H1 (cell line): ENCODE results near the gene TAGLN3. TPM values are rescaled to one million over a fixed set of nuclear protein-coding genes. Genes with fewer than 3 reads are reported as not detected.

Experiments
- HDAC2 ChIP-seq, 2 experiments: fragments of 300-600 bp in 1 of 2; sonication (generic) in 1 of 2; IDR thresholded peaks; 2 replicates each; pipeline ENCODE4 v1.6.1; 2011 to 2012; ENCODE audit warnings: low read depth in 2 of 2, low read length in 2 of 2, mild to moderate bottlenecking in 2 of 2, moderate library complexity in 2 of 2, borderline replicate concordance in 1 of 2, inconsistent platforms in 1 of 2
- POLR2AphosphoS5 ChIP-seq: IDR thresholded peaks from 2 replicates; pipeline ENCODE4 v1.6.1; 2011; ENCODE audit warnings: low read depth, low read length
- SP4 ChIP-seq: IDR thresholded peaks from 2 replicates; pipeline ENCODE4 v1.6.1; 2012; ENCODE audit warnings: low read length, inconsistent platforms
- TCF12 ChIP-seq: IDR thresholded peaks from 2 replicates; pipeline ENCODE4 v1.6.1; 2011; ENCODE audit warnings: low read depth, mild to moderate bottlenecking, low read length
- polyA plus RNA-seq, 7 experiments: library from polyadenylated mRNA; depleted of rRNA in 3 of 7; stranded (reverse) in 5 of 7; unstranded in 2 of 7; fragments of >200 nt in 5 of 7; fragments of 200-250 nt in 2 of 7; gene quantifications; 1 replicate in 5 of 7; 2 replicates in 1 of 7; 4 replicates in 1 of 7; pipeline versions ENCODE4 v1.2.1 to v1.2.3, GENCODE V29; 2011 to 2013; ENCODE audit warnings: missing spikeins in 2 of 7, mixed read lengths in 2 of 7
- total RNA-seq: library from RNA; stranded (reverse); fragmentation: NEBNext Ultra II Directional; extraction: Animal tissue kit (Norgen Biotek cat#: 25700); gene quantifications from 2 replicates; pipeline ENCODE4 v1.2.1, GENCODE V29; 2021
- TF ChIP-seq, protein P1 (sequence below): fragments of 300-600 bp; sonication (generic); IDR thresholded peaks from 2 replicates; pipeline ENCODE4 v1.7.1; 2012; ENCODE audit warnings: low read length, moderate library complexity, mild to moderate bottlenecking, inconsistent platforms; ENCODE audit not compliant: insufficient replicate concordance

The TAGLN3 gene
- total and polyA plus RNA-seq, 2 of the 8 experiments (the other 6 are each of a cell fraction or from before 2014, with no cell fraction given), result 6.3 to 7.5 TPM

DNA sequence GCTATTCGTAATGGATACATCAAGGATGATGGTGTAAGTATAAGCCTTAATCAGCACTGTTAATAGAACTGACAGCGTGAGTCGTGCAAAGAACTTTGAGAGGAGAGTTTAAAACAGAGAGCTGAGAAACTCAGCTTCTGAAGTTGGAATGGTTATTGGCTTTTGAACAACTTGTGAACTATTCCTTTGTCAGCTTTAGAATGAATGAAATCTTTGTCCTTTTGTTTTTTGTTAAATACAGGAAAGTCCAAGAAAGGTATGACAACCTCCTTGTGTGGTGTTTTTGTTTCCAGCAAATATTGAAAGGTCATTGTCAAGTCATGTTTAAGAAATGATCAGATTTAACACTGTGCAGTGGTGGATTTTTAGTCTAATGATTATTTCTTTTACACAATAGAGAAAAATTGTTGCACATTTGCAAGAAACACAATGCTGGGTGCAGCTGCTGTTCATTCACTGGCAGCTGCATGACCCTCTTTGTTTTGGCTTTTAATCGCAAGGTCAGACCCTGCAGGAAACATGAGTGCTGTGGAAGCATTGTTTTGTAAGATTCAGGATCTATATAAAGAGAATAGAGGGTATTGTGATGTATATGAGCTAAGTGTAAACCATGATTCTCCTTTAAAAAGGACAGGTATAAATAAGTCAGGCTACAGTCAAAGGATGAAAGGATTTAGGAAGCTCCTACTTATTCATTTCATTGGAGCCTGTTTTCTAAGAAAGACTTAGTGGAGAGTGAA, 41.6 kb upstream of the TAGLN3 start (continued):
- TF ChIP-seq, protein P1, sequence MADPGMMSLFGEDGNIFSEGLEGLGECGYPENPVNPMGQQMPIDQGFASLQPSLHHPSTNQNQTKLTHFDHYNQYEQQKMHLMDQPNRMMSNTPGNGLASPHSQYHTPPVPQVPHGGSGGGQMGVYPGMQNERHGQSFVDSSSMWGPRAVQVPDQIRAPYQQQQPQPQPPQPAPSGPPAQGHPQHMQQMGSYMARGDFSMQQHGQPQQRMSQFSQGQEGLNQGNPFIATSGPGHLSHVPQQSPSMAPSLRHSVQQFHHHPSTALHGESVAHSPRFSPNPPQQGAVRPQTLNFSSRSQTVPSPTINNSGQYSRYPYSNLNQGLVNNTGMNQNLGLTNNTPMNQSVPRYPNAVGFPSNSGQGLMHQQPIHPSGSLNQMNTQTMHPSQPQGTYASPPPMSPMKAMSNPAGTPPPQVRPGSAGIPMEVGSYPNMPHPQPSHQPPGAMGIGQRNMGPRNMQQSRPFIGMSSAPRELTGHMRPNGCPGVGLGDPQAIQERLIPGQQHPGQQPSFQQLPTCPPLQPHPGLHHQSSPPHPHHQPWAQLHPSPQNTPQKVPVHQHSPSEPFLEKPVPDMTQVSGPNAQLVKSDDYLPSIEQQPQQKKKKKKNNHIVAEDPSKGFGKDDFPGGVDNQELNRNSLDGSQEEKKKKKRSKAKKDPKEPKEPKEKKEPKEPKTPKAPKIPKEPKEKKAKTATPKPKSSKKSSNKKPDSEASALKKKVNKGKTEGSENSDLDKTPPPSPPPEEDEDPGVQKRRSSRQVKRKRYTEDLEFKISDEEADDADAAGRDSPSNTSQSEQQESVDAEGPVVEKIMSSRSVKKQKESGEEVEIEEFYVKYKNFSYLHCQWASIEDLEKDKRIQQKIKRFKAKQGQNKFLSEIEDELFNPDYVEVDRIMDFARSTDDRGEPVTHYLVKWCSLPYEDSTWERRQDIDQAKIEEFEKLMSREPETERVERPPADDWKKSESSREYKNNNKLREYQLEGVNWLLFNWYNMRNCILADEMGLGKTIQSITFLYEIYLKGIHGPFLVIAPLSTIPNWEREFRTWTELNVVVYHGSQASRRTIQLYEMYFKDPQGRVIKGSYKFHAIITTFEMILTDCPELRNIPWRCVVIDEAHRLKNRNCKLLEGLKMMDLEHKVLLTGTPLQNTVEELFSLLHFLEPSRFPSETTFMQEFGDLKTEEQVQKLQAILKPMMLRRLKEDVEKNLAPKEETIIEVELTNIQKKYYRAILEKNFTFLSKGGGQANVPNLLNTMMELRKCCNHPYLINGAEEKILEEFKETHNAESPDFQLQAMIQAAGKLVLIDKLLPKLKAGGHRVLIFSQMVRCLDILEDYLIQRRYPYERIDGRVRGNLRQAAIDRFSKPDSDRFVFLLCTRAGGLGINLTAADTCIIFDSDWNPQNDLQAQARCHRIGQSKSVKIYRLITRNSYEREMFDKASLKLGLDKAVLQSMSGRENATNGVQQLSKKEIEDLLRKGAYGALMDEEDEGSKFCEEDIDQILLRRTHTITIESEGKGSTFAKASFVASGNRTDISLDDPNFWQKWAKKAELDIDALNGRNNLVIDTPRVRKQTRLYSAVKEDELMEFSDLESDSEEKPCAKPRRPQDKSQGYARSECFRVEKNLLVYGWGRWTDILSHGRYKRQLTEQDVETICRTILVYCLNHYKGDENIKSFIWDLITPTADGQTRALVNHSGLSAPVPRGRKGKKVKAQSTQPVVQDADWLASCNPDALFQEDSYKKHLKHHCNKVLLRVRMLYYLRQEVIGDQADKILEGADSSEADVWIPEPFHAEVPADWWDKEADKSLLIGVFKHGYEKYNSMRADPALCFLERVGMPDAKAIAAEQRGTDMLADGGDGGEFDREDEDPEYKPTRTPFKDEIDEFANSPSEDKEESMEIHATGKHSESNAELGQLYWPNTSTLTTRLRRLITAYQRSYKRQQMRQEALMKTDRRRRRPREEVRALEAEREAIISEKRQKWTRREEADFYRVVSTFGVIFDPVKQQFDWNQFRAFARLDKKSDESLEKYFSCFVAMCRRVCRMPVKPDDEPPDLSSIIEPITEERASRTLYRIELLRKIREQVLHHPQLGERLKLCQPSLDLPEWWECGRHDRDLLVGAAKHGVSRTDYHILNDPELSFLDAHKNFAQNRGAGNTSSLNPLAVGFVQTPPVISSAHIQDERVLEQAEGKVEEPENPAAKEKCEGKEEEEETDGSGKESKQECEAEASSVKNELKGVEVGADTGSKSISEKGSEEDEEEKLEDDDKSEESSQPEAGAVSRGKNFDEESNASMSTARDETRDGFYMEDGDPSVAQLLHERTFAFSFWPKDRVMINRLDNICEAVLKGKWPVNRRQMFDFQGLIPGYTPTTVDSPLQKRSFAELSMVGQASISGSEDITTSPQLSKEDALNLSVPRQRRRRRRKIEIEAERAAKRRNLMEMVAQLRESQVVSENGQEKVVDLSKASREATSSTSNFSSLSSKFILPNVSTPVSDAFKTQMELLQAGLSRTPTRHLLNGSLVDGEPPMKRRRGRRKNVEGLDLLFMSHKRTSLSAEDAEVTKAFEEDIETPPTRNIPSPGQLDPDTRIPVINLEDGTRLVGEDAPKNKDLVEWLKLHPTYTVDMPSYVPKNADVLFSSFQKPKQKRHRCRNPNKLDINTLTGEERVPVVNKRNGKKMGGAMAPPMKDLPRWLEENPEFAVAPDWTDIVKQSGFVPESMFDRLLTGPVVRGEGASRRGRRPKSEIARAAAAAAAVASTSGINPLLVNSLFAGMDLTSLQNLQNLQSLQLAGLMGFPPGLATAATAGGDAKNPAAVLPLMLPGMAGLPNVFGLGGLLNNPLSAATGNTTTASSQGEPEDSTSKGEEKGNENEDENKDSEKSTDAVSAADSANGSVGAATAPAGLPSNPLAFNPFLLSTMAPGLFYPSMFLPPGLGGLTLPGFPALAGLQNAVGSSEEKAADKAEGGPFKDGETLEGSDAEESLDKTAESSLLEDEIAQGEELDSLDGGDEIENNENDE, result peak; percentile 89
- TF ChIP-seq POLR2AphosphoS5, result no peak
- TF ChIP-seq SP4, result no peak
- peak in 1 of 2 experiments; percentile 81; a peak in 1 of 4 replicates for TF ChIP-seq HDAC2 (IDR thresholded peaks at IDR 0.05; ENCODE audit: borderline replicate concordance in 1 of 2, low read depth in 2 of 2, low read length in 2 of 2)
- TF ChIP-seq TCF12, result 0 out of 2 replicates have a peak, but pooled peaks have one; percentile 47
